A549 (cell line): ENCODE results near the gene RBFOX1. TPM values are rescaled to one million over a fixed set of nuclear protein-coding genes. Genes with fewer than 3 reads are reported as not detected.

Experiments used
- ATAC-seq, 2 experiments: fragments of 200-7000 bp in 1 of 2; fragments of >200 bp in 1 of 2; cut with Nextera tagmentation in 1 of 2; cut with Tn5 transposase in 1 of 2; 3 replicates each; pipeline versions ENCODE4 v1.8.0 to v1.9.1; 2018 to 2020; ENCODE audit warnings: mild to moderate bottlenecking in 1 of 2, moderate library complexity in 1 of 2
- CTCF ChIA-PET: fragments of 300-600 bp; sonication (Branson Sonifier 250); formaldehyde crosslinking; extraction: SDS; loops from one replicate; lab custom pipeline; 2021; ENCODE audit warnings: antibody characterized with exemption, inconsistent platforms; lab: Yijun Ruan, JAX
- POLR2A ChIA-PET: fragments of 350-600 bp; formaldehyde crosslinking; extraction: SDS; loops from one replicate; lab custom pipeline; 2021; ENCODE audit warnings: antibody characterized with exemption, inconsistent platforms; lab: Yijun Ruan, JAX
- DNase-seq, 2 experiments: peaks; one replicate each; pipeline versions ENCODE4 v3.0.0 to v3.0.0-alpha.2; 2011 to 2016; ENCODE audit warnings: low read depth in 1 of 2, low spot score in 1 of 2
- FAIRE-seq: peaks from 2 replicates; lab custom pipeline; 2011; peaks lifted over from hg19 to GRCh38; lab: Jason Lieb, UNC
- H3K27ac ChIP-seq, 2 experiments: fragments of >200 bp; sonication (Bioruptor Twin); formaldehyde crosslinking; 3 replicates each; pipeline ENCODE4 v1.5.1; 2016 to 2017
- H3K4me1 ChIP-seq: fragments of >200 bp; sonication (Bioruptor Twin); formaldehyde crosslinking; 3 replicates; pipeline ENCODE4 v1.6.1; 2016
- H3K4me2 ChIP-seq: fragments of >200 bp; sonication (Bioruptor Twin); formaldehyde crosslinking; 3 replicates; pipeline ENCODE4 v1.6.1; 2016
- H3K4me3 ChIP-seq: fragments of >200 bp; sonication (Bioruptor Twin); formaldehyde crosslinking; 3 replicates; pipeline ENCODE4 v1.5.1; 2016
- H3K9me3 ChIP-seq: fragments of >200 bp; sonication (Bioruptor Twin); formaldehyde crosslinking; 3 replicates; pipeline ENCODE4 v1.6.1; 2016
- ATOH8 ChIP-seq: fragments of 250-450 bp; sonication (Bioruptor Pico); IDR thresholded peaks from 2 replicates; pipeline ENCODE4 v1.5.0; 2020; ENCODE audit warnings: low read depth, mild to moderate bottlenecking, moderate library complexity
- CBX2 ChIP-seq: fragments of 200-600 bp; sonication (generic); IDR thresholded peaks from 2 replicates; pipeline ENCODE4 v1.6.1; 2016; ENCODE audit warnings: low read depth, mild to moderate bottlenecking, borderline replicate concordance
- CHD2 ChIP-seq: fragments of 150-350 bp; IDR thresholded peaks from 2 replicates; pipeline ENCODE4 v1.6.1; 2014; ENCODE audit warnings: low read length; ENCODE audit not compliant: partially characterized antibody
- E2F6 ChIP-seq: IDR thresholded peaks from 2 replicates; pipeline ENCODE4 v1.6.1; 2012; ENCODE audit warnings: low read depth, borderline replicate concordance
- HOXB5 ChIP-seq: fragments of 250-450 bp; sonication (Bioruptor Pico); IDR thresholded peaks from 2 replicates; pipeline ENCODE4 v1.5.0; 2020; ENCODE audit warnings: mild to moderate bottlenecking, moderate library complexity
- JUN ChIP-seq, 2 experiments: fragments of >200 bp; sonication (Bioruptor Twin); formaldehyde crosslinking; IDR thresholded peaks; 2 replicates in 1 of 2; 3 replicates in 1 of 2; pipeline ENCODE4 v1.6.1; 2016 to 2017
- JUNB ChIP-seq: fragments of >200 bp; sonication (Bioruptor Twin); formaldehyde crosslinking; IDR thresholded peaks from 2 replicates; pipeline ENCODE4 v1.6.1; 2016
- KDM5A ChIP-seq: fragments of 200-600 bp; sonication (generic); IDR thresholded peaks from 2 replicates; pipeline ENCODE4 v1.6.1; 2016; ENCODE audit warnings: antibody characterized with exemption, mild to moderate bottlenecking
- MAFK ChIP-seq: fragments of 450-650 bp; IDR thresholded peaks from 2 replicates; pipeline ENCODE4 v1.6.1; 2014; ENCODE audit not compliant: partially characterized antibody
- MAX ChIP-seq: IDR thresholded peaks from 2 replicates; pipeline ENCODE4 v1.6.1; 2012
- MAZ ChIP-seq: fragments of 150-350 bp; IDR thresholded peaks from 2 replicates; pipeline ENCODE4 v1.6.1; 2014; ENCODE audit warnings: antibody characterized with exemption, low read depth, low read length, borderline replicate concordance
- NFE2L2 ChIP-seq: fragments of 150-350 bp; conservative IDR thresholded peaks from 2 replicates; pipeline ENCODE4 v1.6.1; 2014; ENCODE audit warnings: low read length
- NPAS2 ChIP-seq: fragments of 250-450 bp; sonication (Bioruptor Pico); IDR thresholded peaks from 2 replicates; pipeline ENCODE4 v1.8.0; 2022; ENCODE audit warnings: mild to moderate bottlenecking, moderate library complexity, borderline replicate concordance
- NR3C1 ChIP-seq: fragments of >200 bp; sonication (Bioruptor Twin); formaldehyde crosslinking; IDR thresholded peaks from 3 replicates; pipeline ENCODE4 v1.6.1; 2017
- PHF8 ChIP-seq: fragments of 200-600 bp; sonication (generic); IDR thresholded peaks from 2 replicates; pipeline ENCODE4 v1.6.1; 2016; ENCODE audit warnings: low read depth, mild to moderate bottlenecking, antibody characterized with exemption, moderate library complexity, borderline replicate concordance
- POLR2AphosphoS2 ChIP-seq: conservative IDR thresholded peaks from 2 replicates; pipeline ENCODE4 v1.6.1; 2012; ENCODE audit warnings: low read length, improper control_type of control experiment, inconsistent platforms
- RARB ChIP-seq: fragments of 250-450 bp; sonication (Bioruptor Pico); IDR thresholded peaks from 2 replicates; pipeline ENCODE4 v1.8.0; 2021; ENCODE audit warnings: mild to moderate bottlenecking, moderate library complexity
- RFX5 ChIP-seq: fragments of 450-650 bp; IDR thresholded peaks from 2 replicates; pipeline ENCODE4 v1.7.1; 2014; ENCODE audit warnings: antibody characterized with exemption, mild to moderate bottlenecking, moderate library complexity
- RNF2 ChIP-seq: fragments of 200-600 bp; sonication (generic); IDR thresholded peaks from 2 replicates; pipeline ENCODE4 v1.6.1; 2016; ENCODE audit warnings: low read depth, mild to moderate bottlenecking, antibody characterized with exemption, moderate library complexity, borderline replicate concordance
- USF2 ChIP-seq: fragments of 450-650 bp; IDR thresholded peaks from 2 replicates; pipeline ENCODE4 v1.6.1; 2014; ENCODE audit warnings: antibody characterized with exemption
- ZFP36 ChIP-seq: fragments of 450-650 bp; IDR thresholded peaks from 2 replicates; pipeline ENCODE4 v1.6.1; 2014; ENCODE audit warnings: borderline replicate concordance; ENCODE audit not compliant: partially characterized antibody
- WGBS: methylation state at CpG from one replicate; pipeline ENCODE4 v1.1.6; 2017; ENCODE audit errors: missing lambda C conversion rate; 5-methylcytosine and 5-hydroxymethylcytosine counted together
- polyA plus RNA-seq, 4 experiments: library from polyadenylated mRNA; depleted of rRNA in 3 of 4; stranded (reverse); fragments of >200 nt; fragmentation: RNase III in 1 of 4; extraction: RNeasy Plus Mini Kit Qiagen cat#74134 plus additional on column Dnase treatment in 1 of 4; gene quantifications; 2 replicates in 3 of 4; 3 replicates in 1 of 4; pipeline ENCODE4 v1.2.3, GENCODE V29; 2011 to 2017
- TF ChIP-seq, protein P1 (sequence below): fragments of >200 bp; sonication (Bioruptor Twin); formaldehyde crosslinking; IDR thresholded peaks from 3 replicates; pipeline ENCODE4 v1.6.1; 2016

RBFOX1 gene
- polyA plus RNA-seq, 2 of the 4 experiments (the other 2 are of a cell fraction) = not detected

- WGBS = 28% methylated on average over 3 of the region's 3 CpGs
- no peak for ATAC-seq
- FAIRE-seq = no peak
- POLR2A ChIA-PET = no interaction called here
- DNase-seq = no peak
- CTCF ChIA-PET = no interaction called here
- no peak for TF ChIP-seq USF2
- no peak for TF ChIP-seq PHF8
- TF ChIP-seq RFX5 = no peak
- TF ChIP-seq NR3C1 = no peak
- no peak for TF ChIP-seq ATOH8 (CRISPR knock-in tag)
- TF ChIP-seq MAZ = no peak
- TF ChIP-seq KDM5A = no peak
- TF ChIP-seq ZFP36 = no peak
- TF ChIP-seq NPAS2 (CRISPR knock-in tag) = no peak
- TF ChIP-seq RARB (CRISPR knock-in tag) = no peak
- Histone ChIP-seq H3K4me2 (no peak overlapping the region), H3K4me1 (no peaks in the 10 kb centered on the region), H3K27ac (no peak overlapping the region), H3K4me3 (no peak overlapping the region), H3K9me3 (no peaks in the 10 kb centered on the region)
Measured at GRCh38 chr16:7508656-7509055, 176.0 kb downstream of the RBFOX1 start.

GRCh38 chr16:7509963-7510601 lies 177.4 kb downstream of the RBFOX1 start:
- Histone ChIP-seq H3K9me3 (no peaks in the 10 kb centered on the region), H3K4me3 (no peak overlapping the region), H3K4me2 (no peak overlapping the region), H3K4me1 (no peaks in the 10 kb centered on the region), H3K27ac (no peak overlapping the region)
- CTCF ChIA-PET = no interaction called here
- DNase-seq (no peak), ATAC-seq (no peak), FAIRE-seq (no peak)
- POLR2A ChIA-PET = interaction anchor here (0.7 kb wide), 1 partner anchor 855 kb away, joined by 3 read pairs; no protein-coding TSS in a partner anchor
- TF ChIP-seq CHD2 (no peak), POLR2AphosphoS2 (no peak), E2F6 (no peak), ZFP36 (no peak), JUN (IDR thresholded peaks at IDR 0.05) (no peak), MAX (no peak), HOXB5 (CRISPR knock-in tag) (no peak), NPAS2 (CRISPR knock-in tag) (no peak), NFE2L2 (no peak), JUNB (no peak), MAFK (no peak), RNF2 (no peak), CBX2 (no peak)
- TF ChIP-seq, protein P1, sequence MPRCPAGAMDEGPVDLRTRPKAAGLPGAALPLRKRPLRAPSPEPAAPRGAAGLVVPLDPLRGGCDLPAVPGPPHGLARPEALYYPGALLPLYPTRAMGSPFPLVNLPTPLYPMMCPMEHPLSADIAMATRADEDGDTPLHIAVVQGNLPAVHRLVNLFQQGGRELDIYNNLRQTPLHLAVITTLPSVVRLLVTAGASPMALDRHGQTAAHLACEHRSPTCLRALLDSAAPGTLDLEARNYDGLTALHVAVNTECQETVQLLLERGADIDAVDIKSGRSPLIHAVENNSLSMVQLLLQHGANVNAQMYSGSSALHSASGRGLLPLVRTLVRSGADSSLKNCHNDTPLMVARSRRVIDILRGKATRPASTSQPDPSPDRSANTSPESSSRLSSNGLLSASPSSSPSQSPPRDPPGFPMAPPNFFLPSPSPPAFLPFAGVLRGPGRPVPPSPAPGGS = no peak
- 62% methylated on average over 23 of the region's 23 CpGs for WGBS
